Cardiac septum (tissue), 1 donor: ENCODE results near the gene GJC1. TPM values are rescaled to one million over a fixed set of nuclear protein-coding genes. Genes with fewer than 3 reads are reported as not detected.

Source experiments
- DNase-seq: peaks from one replicate; pipeline ENCODE4 v3.0.0-alpha.2; 2020; ENCODE audit warnings: low spot score
- intact Hi-C: fragments of 100-400 bp; cut with DNase I; formaldehyde crosslinking; loops from one replicate; pipeline ENCODE4 v1.14.0; 2022
- total RNA-seq: library from RNA; stranded (reverse); fragmentation: NEBNext Ultra II Directional; extraction: Animal tissue kit (Norgen Biotek cat#: 25700); gene quantifications from one replicate; pipeline ENCODE4 v1.2.1, GENCODE V29; 2021
- donor health status: DM: no; HTN: no; CAD: no.

GJC1 gene
- total RNA-seq, 1 donor from 2014 or later: 32.0 TPM

DNA sequence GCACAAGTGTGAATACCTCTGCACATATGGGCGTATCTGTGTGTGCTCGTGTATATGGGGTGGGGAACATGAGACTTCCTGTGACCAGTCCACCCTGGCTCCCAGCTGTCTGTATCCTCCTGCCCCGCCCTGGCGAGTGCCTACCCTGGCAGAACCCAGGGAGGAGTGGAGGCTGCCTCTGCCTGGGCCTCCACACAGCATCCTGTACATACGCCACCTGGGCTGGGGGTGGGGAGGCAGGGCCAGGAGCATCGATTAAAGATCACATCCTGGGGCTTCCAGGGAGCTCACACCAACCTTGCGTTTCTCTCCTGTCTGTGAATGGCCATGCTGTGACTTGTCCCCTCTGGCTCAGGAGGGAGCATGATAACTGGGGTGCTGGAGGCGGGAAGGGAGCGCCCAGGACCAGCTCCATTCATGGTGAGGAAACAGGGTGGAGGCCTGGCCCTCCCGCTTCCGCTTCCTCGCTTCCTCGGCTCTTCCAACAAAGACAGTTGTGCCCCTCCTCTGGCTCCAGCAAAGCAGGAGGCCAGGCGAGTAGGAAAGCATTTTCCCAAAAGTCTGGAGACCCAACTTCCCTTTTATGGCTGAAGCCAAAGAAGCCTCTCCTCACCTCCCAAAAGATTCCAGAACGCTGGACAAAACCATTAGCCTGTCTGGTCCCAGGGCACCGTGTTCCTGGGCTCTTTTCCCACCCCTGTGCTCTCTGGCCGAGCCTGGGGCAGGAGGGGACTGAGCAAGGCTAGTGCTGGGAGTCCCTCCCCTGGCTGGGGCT lies 48.3 kb downstream of the GJC1 start:
- DNase-seq: no peak
- intact Hi-C loops: loop anchor here (2.0 kb wide), 1 partner anchor 47 kb away; no protein-coding TSS in a partner anchor

GRCh38 chr17:44780845-44781480 lies 49.1 kb downstream of the GJC1 start:
- no peak for DNase-seq
- intact Hi-C loops: loop anchor here (2.0 kb wide), 1 partner anchor 48 kb away; no protein-coding TSS in a partner anchor

GRCh38 chr17:44780161-44780560 lies 49.9 kb downstream of the GJC1 start:
- no peak for DNase-seq
- intact Hi-C loops: loop anchor here (2.0 kb wide), 1 partner anchor 49 kb away; no protein-coding TSS in a partner anchor

DNA sequence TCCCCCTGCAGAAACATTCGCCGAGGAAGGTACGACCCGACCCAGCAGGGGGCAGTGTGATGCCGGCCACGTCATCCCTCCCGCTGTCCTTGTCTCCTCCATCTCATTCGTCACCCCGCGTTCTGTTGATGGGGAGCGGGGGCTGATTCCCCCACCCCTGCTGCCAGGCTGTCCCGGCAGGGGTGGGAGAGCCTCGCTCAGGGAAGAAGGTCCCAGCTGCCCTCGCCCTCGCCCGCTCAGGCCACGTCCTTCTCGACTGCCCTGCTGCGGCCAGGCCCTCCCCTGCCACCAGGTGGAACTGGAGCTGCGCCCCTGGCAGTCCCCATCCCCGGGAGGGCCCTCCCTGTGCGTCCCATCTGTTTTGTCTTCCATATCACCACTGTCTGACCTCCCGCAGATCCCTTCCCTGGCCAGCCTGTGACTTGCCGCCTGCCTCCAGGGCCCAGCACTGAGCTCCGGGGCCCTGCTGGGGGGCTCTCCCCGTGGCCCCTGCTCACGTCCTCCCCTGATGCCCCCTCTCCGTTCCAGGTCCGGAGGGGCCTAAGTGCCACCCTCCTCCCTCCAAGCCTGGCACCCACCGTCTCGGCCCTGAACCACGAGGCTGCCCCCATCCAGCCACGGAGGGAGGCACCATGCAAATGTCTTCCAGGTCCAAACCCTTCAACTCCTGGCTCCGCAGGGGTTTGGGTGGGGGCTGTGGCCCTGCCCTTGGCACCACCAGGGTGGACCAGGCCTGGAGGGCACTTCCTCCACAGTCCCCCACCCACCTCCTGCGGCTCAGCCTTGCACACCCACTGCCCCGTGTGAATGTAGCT lies 50.7 kb downstream of the GJC1 start:
- DNase-seq: peak; percentile 91
- intact Hi-C loops: loop anchor here (2.0 to 5.0 kb wide), 3 partner anchors 49 to 353 kb away; partner anchors contain the start of gene PLCD3

GRCh38 chr17:44778656-44779210 lies 51.4 kb downstream of the GJC1 start:
- intact Hi-C loops: loop anchor here (5.0 kb wide), 2 partner anchors 244 to 354 kb away; partner anchors contain the start of gene PLCD3
- no peak for DNase-seq

DNA sequence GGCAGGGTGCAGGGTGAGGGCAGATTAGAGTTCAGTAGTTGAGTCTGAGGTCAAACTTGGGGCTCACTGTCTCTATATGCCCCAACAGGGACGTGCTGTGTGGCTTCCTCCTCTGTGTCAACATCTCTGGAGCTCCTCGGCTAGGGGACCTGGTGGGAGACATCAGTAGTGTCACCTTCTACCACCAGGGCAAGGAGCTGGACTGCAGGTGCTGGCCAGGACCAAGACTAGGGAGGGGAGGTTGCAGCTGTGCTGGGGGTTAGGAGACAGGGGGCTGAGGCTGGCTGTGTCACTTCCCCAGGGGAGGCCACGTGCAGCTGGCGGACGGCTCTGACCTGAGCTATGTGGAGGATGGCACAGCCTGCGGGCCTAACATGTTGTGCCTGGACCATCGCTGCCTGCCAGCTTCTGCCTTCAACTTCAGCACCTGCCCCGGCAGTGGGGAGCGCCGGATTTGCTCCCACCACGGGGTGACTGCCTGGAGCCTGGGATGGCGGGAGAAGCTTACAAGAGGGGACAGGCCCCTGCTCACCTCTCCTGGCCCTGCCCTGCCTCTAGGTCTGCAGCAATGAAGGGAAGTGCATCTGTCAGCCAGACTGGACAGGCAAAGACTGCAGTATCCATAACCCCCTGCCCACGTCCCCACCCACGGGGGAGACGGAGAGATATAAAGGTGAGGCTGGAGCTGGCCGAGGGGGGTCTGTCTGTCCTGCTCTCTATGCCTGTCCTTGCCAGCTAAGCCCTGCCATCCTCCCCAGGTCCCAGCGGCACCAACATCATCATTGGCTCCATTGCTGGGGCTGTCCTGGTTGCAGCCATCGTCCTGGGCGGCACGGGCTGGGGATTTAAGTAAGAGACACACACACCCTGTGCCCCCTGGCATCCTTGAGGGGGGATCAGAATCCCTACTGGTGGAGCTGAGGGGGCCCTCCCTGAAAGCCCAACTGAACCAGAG lies 52.4 kb downstream of the GJC1 start:
- DNase-seq: no peak
- intact Hi-C loops: loop anchor here (5.0 kb wide), 2 partner anchors 245 to 355 kb away; partner anchors contain the start of gene PLCD3

GRCh38 chr17:44776628-44777393 lies 53.3 kb downstream of the GJC1 start:
- DNase-seq: no peak
- intact Hi-C loops: loop anchor here (1.0 to 5.0 kb wide), 3 partner anchors 88 to 355 kb away; partner anchors contain the start of gene PLCD3

DNA sequence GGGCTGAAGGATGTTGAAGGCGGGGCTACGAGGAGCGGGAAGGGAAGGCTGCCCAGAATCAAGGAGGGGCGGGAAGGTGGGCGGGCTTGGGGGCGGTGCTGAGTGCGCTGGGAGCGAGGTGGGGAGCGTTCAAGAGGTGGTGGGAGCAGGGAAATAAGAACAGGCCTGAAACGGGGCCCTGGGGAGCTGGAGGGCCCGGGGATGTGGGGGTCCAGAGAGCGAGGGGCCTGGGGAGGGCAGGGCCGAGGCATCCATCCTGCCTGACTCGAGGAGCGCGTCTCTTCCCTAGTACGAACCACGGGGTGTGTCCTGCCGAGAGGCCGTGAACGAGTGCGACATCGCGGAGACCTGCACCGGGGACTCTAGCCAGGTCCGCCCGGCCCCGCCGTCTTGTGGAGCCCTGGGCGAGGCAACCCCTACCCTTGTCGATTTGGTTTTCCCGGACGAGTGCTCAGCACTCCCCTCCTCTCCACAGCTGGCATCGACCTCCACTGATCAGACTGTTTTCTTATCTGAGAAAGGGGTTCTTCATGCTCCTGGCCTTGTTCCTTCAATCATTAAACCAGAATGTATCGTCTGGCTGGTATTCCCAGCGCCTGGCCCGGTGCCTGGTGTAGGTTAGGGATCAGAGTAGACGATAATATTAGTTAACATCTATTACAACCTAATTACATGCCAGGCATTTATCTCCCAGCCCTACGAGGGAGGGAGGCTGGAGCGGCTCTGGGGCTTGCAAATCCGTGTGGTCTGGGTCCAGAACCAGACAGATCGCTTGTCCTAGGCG lies 54.1 kb downstream of the GJC1 start:
- DNase-seq: no peak
- intact Hi-C loops: loop anchor here (1.0 to 5.0 kb wide), 3 partner anchors 89 to 356 kb away; partner anchors contain the start of gene PLCD3

- intact Hi-C loops: loop anchor here (5.0 kb wide), 2 partner anchors 247 to 357 kb away; partner anchors contain the start of gene PLCD3
Measured at GRCh38 chr17:44775136-44775837, 54.8 kb downstream of the GJC1 start.

GRCh38 chr17:44774271-44775135 lies 55.6 kb downstream of the GJC1 start:
- intact Hi-C loops: loop anchor here (5.0 kb wide), 2 partner anchors 248 to 358 kb away; partner anchors contain the start of gene PLCD3

More at GRCh38 chr17:44775136-44775837, 54.8 kb downstream of the GJC1 start:
- peak; percentile 99 for DNase-seq

DNA sequence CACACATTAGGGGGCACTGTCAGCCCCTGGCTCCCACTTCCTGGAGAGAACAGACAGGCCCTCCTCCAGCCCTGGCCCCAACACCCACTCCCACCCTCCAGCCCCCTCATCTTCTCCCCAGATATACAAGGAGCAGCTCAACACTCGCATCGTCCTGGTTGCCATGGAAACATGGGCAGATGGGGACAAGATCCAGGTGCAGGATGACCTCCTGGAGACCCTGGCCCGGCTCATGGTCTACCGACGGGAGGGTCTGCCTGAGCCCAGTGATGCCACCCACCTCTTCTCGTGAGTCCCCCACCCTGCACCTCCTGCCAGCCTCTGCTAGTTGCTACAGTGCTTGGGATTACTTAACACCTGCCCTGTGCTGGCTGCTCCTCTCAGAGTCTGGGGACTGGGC lies 56.9 kb downstream of the GJC1 start:
- DNase-seq: no peak
- intact Hi-C loops: no loop called here

More at GRCh38 chr17:44774271-44775135, 55.6 kb downstream of the GJC1 start:
- peak; percentile 95 for DNase-seq

- intact Hi-C loops: no loop called here
- DNase-seq: no peak
Measured at GRCh38 chr17:44772308-44773045, 57.6 kb downstream of the GJC1 start.

DNA sequence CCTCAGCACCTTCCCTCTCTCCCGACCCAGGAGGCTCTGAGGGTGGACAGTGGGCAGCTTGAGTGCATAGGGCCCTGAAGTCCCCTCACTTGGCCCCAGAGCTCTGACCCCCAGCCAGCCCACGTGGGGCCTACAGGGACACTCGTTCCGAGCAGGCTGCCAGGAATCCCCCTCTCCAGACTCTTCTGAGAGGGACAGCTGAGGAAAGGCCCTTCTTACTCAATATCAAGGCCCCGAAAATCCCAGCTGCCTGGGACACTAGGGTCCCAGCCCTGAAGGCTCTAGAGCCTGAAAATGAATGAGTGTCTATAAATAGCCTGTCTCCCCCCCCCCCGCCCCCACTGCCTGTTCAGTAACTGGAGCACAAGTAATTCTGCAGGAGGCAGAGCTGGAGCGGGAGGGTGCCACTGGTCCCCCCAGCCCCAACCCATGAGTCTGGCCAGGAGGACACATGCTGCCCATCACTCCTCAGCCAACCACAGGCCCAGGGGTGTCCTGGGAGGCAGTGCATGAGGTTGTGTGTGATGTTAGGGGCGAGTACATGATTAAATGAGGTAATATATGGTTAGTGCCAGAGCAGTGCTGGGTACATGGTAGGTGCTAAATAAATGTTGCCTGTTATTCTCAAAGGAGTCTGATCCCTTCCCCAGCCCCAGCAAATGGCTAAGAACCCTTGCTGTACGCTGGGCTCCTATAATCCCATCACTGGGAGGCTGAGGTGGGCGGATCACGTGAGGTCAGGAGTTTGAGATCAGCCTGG lies 59.7 kb downstream of the GJC1 start:
- intact Hi-C loops: no loop called here
- DNase-seq: no peak

- intact Hi-C loops: no loop called here
- no peak for DNase-seq
Measured at GRCh38 chr17:44769647-44770084, 60.4 kb downstream of the GJC1 start.
